ENCODE results near the gene DAAM2. TPM values are rescaled to one million over a fixed set of nuclear protein-coding genes. Genes with fewer than 3 reads are reported as not detected.
A peak's percentile ranks its signal among the peaks of the same experiment; 100 is the strongest.

The DAAM2 gene
- total RNA-seq, 3 donors from 2014 or later = 16.2 to 59.5 (median 41.3) TPM

GRCh38 chr6:39821046-39821740, 29.0 kb downstream of the DAAM2 start:
- no peaks in the 10 kb centered on the region for H3K27me3 ChIP-seq
- TF ChIP-seq POLR2A (IDR thresholded peaks at IDR 0.05) = no peak
- no peak for TF ChIP-seq POLR2AphosphoS5 (IDR thresholded peaks at IDR 0.05)
- no peak for TF ChIP-seq CTCF (IDR thresholded peaks at IDR 0.05)
- no peak for DNase-seq (ENCODE audit: low spot score in 2 of 2)
- peak overlapping the region; percentile 18 to 50 (median 25) for H3K4me3 ChIP-seq
- no peaks in the 10 kb centered on the region for H3K36me3 ChIP-seq
- H3K4me1 ChIP-seq = peaks cover 0 to 5% of the 10 kb centered on the region in 2 donors
- no peaks in the 10 kb centered on the region for H3K9me3 ChIP-seq
- intact Hi-C loops (cut with DNase I; ENCODE audit: low total_unique reads) = no loop called here
- H3K27ac ChIP-seq = peak overlapping the region; percentile 76 to 85

DNA sequence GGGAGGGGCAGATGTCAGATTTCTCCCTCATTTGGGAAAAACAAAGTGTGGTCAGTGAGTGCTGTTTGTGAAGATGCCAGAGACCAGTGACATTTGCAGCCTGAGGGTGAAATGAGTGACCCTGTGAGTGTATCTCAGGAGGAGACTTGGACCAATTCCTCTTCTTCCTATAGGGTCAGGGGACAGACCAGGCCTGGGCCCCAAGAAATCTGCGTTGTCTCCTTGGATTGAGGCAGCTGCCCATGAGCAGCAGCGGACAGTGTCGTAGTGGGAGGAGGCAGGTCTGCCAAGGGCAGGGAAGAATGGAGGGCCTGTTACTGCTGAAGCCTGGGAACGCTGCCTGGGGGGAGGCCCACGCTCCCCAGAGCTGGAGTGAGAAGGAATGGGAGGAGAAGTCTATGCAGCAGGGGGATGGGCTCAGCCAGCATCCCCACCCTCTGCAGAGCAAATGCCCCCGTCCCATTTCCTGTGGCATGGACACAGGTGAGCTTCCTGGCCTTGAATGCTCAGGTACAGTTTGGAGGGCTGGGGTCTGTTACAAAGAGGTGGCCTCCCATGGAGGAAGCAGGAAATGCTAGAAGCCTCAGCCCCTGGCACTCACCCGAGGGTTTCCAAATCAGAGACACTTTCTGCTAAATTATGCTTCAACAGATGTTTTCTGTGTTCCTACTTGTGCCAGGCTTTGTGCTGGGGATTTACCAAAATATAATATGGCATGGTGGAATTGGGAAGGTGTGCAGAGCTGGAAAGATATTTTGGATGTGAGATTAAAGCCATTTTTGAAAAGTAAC, 29.8 kb downstream of the DAAM2 start:
- no peak for DNase-seq (ENCODE audit: low spot score in 2 of 2)
- Histone ChIP-seq H3K27ac (peak overlapping the region; percentile 76 to 85), H3K4me1 (peaks cover 0 to 5% of the 10 kb centered on the region in 2 donors), H3K27me3 (no peaks in the 10 kb centered on the region), H3K9me3 (no peaks in the 10 kb centered on the region), H3K36me3 (no peaks in the 10 kb centered on the region), H3K4me3 (peak overlapping the region; percentile 18 to 50 (median 25))
- TF ChIP-seq CTCF (IDR thresholded peaks at IDR 0.05) = no peak
- peak in 1 of 3 donors; percentile 31 for TF ChIP-seq POLR2AphosphoS5 (IDR thresholded peaks at IDR 0.05)
- intact Hi-C loops (cut with DNase I; ENCODE audit: low total_unique reads) = no loop called here

DNA sequence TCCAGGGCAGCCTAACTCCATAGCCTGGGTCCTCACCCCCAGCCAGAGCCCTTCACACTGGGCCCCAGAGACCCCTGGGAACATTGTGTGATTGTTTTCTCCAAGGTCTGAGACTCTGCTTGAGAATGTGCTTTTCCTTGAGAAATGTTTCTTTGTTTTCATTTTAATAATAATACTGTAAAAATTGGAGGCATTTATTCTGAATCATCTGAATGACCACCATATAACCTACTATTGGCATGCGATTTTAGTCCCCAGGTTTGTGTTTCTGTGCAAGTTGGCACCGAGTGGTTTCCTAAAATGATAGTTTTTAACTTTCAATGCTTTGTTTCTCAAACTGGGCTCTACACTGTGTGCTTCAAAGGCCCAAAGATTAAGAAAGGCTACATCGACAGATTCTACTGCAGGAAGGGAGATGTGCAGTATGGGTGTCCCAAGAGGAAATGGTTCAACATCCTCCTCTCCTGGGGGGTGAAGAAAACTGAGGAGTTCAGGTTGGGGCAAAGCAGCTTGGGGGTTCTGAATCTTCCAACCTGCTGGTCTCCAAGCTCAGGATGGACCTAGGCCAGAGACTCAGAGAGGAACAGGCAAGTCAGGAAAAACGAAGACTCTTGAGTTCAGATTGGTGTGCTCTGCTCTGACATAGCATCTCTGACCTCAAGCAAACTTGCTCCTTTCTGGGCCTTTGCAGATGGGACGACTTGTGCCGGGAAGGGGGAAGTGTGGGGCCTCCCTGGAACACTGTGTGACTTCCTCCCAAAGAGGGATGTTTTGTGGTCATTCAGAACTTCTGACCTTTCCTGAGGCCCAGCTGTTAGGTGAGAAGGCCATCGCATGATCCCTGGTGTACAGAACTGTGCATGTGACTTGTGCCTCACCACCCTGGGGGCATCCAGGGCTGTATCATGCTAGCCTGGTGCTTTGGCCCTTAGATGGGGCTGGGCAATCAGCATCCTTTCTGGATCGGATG, 31.0 kb downstream of the DAAM2 start:
- H3K4me1 ChIP-seq = peaks cover 0 to 5% of the 10 kb centered on the region in 2 donors
- peak overlapping the region; percentile 76 to 85 for H3K27ac ChIP-seq
- peak in 1 of 2 donors; percentile 54 for DNase-seq (ENCODE audit: low spot score in 2 of 2)
- intact Hi-C loops (cut with DNase I; ENCODE audit: low total_unique reads) = no loop called here
- H3K9me3 ChIP-seq = no peaks in the 10 kb centered on the region
- no peaks in the 10 kb centered on the region for H3K27me3 ChIP-seq
- TF ChIP-seq POLR2AphosphoS5 (IDR thresholded peaks at IDR 0.05) (peak; percentile 68 to 93 (median 81)), CTCF (IDR thresholded peaks at IDR 0.05) (no peak)
- no peaks in the 10 kb centered on the region for H3K36me3 ChIP-seq
- H3K4me3 ChIP-seq = no peak overlapping the region

- TF ChIP-seq POLR2A (IDR thresholded peaks at IDR 0.05) = no peak
- TF ChIP-seq POLR2AphosphoS5 (IDR thresholded peaks at IDR 0.05) = no peak
- no peak for TF ChIP-seq CTCF (IDR thresholded peaks at IDR 0.05)
- intact Hi-C loops (cut with DNase I; ENCODE audit: low total_unique reads) = no loop called here
- H3K36me3 ChIP-seq = no peaks in the 10 kb centered on the region
- H3K9me3 ChIP-seq = no peaks in the 10 kb centered on the region
- H3K4me1 ChIP-seq = peaks cover 0 to 5% of the 10 kb centered on the region in 2 donors
- peak overlapping the region; percentile 76 to 85 for H3K27ac ChIP-seq
- no peak overlapping the region for H3K4me3 ChIP-seq
- DNase-seq (ENCODE audit: low spot score in 2 of 2) = no peak
- H3K27me3 ChIP-seq = no peaks in the 10 kb centered on the region
Measured at GRCh38 chr6:39824030-39824926, 32.1 kb downstream of the DAAM2 start.

Data from breast epithelium (tissue), 4 donors.